Motor neuron (in vitro differentiated cells): ENCODE data around the gene ALDH2. TPM values are rescaled to one million over a fixed set of nuclear protein-coding genes. Genes with fewer than 3 reads are reported as not detected.
A peak's percentile ranks its signal among the peaks of the same experiment; 100 is the strongest.

Experiments used
- ATAC-seq, 8 experiments: fragments of 200-7000 bp; cut with Tn5 transposase; replicated peaks in 6 of 8; 2 replicates each; pipeline ENCODE4 v1.8.0; 2021; ENCODE audit warnings: mild to moderate bottlenecking in 8 of 8, moderate library complexity in 8 of 8
- H3K27ac ChIP-seq, 2 donors: fragments of 250-450 bp; sonication (Bioruptor Pico); 2 replicates each; pipeline ENCODE4 v1.9.0; 2021; ENCODE audit warnings: antibody characterized with exemption in 2 of 2, mild to moderate bottlenecking in 2 of 2, moderate library complexity in 1 of 2
- H3K4me1 ChIP-seq, 2 donors: fragments of 250-450 bp; sonication (Bioruptor Pico); replicated peaks in 1 of 2; 2 replicates each; pipeline ENCODE4 v1.6.1; 2021; ENCODE audit warnings: antibody characterized with exemption in 2 of 2, mild to moderate bottlenecking in 2 of 2, moderate library complexity in 1 of 2
- H3K4me3 ChIP-seq, 5 donors: fragments of 250-450 bp; sonication (Bioruptor Pico); 2 replicates each; pipeline ENCODE4 v1.9.0; 2021; ENCODE audit warnings: antibody characterized with exemption in 5 of 5, mild to moderate bottlenecking in 5 of 5, moderate library complexity in 4 of 5
- WGBS, 10 experiments: fragments of 450-650 bp; shearing (Covaris generic); methylation state at CpG; one replicate each; pipeline ENCODE4 v1.0.0; 2022; 5-methylcytosine and 5-hydroxymethylcytosine counted together
- in situ Hi-C, 9 experiments: fragments of 400-800 bp; cut with MboI; loops; one replicate each; pipeline ENCODE4 v1.15.0; 2021; ENCODE audit warnings: low sequenced_read_pairs in 9 of 9, low pct_unique_long_range_greater_than_20kb in 2 of 9; ENCODE audit not compliant: unreplicated experiment in 9 of 9
- total RNA-seq, 8 experiments: library from RNA; unstranded; fragments of 300-600 nt; gene quantifications; 2 replicates each; pipeline versions ENCODE4 v1.2.3 to v1.2.4, GENCODE V29; 2022

Gene ALDH2
- total RNA-seq, 8 experiments from 2014 or later: 13.2 to 45.3 (median 27.0) TPM

GRCh38 chr12:111841750-111842555 lies 75.2 kb downstream of the ALDH2 start, which contains the start of gene MAPKAPK5:
MAPKAPK5 (plus strand) TSS chr12:111842228; CDS start chr12:111842734, 506 bp downstream.
- ATAC-seq: peak; percentile 79 to 97 (median 92)
- H3K4me1 ChIP-seq: peaks cover 14 to 15% of the 10 kb centered on the region in 2 donors
- H3K4me3 ChIP-seq: peak within 1 kb of the TSS; percentile 52 to 91 (median 65)
- peak within 1 kb of the TSS; percentile 96 to 99 for H3K27ac ChIP-seq
- 0 to 3% (median 0%) methylated on average over 1 to 4 of the region's 84 CpGs; no CpG with 5 or more reads in 6 of the 10 experiments for WGBS, 10 experiments
- in situ Hi-C loops: no loop called here

GRCh38 chr12:111842556-111843396 lies 76.0 kb downstream of the ALDH2 start:
- H3K4me3 ChIP-seq: peak overlapping the region; percentile 52 to 91 (median 65)
- ATAC-seq: peak in 3 of 8 experiments; percentile 24 to 31 (median 29)
- peak overlapping the region; percentile 96 to 99 for H3K27ac ChIP-seq
- in situ Hi-C loops: no loop called here
- peaks cover 14 to 15% of the 10 kb centered on the region in 2 donors for H3K4me1 ChIP-seq
- WGBS, 10 experiments: 0 to 40% (median 9%) methylated on average over 1 to 9 of the region's 44 CpGs

- WGBS, 10 experiments: 13 to 100% (median 100%) methylated on average over 1 to 2 of the region's 2 CpGs; no CpG with 5 or more reads in 2 of the 10 experiments
- Histone ChIP-seq H3K4me3 (no peak overlapping the region), H3K4me1 (peaks cover 7 to 10% of the 10 kb centered on the region in 2 donors), H3K27ac (no peak overlapping the region)
- in situ Hi-C loops: no loop called here
- ATAC-seq: no peak
Observed at GRCh38 chr12:111846016-111846415, 79.3 kb downstream of the ALDH2 start.

- ATAC-seq: no peak
- Histone ChIP-seq H3K4me1 (no peaks in the 10 kb centered on the region), H3K4me3 (no peak overlapping the region), H3K27ac (no peak overlapping the region)
- WGBS, 10 experiments: 80 to 100% (median 100%) methylated on average over 1 to 2 of the region's 2 CpGs; no CpG with 5 or more reads in 3 of the 10 experiments
- in situ Hi-C loops: no loop called here
Observed at GRCh38 chr12:111850526-111850925, 83.8 kb downstream of the ALDH2 start.

GRCh38 chr12:111858186-111858585 lies 91.5 kb downstream of the ALDH2 start:
- ATAC-seq: no peak
- Histone ChIP-seq H3K4me1 (no peaks in the 10 kb centered on the region), H3K4me3 (no peak overlapping the region), H3K27ac (no peak overlapping the region)
- 83 to 100% (median 100%) methylated on average over 1 to 2 of the region's 2 CpGs; no CpG with 5 or more reads in 3 of the 10 experiments for WGBS, 10 experiments
- in situ Hi-C loops: no loop called here

GRCh38 chr12:111858778-111859177 lies 92.0 kb downstream of the ALDH2 start:
- H3K4me3 ChIP-seq: no peak overlapping the region
- no peak for ATAC-seq
- H3K4me1 ChIP-seq: no peaks in the 10 kb centered on the region
- in situ Hi-C loops: no loop called here
- 84 to 100% (median 98%) methylated on average over 1 to 7 of the region's 7 CpGs; no CpG with 5 or more reads in 2 of the 10 experiments for WGBS, 10 experiments
- no peak overlapping the region for H3K27ac ChIP-seq

- H3K27ac ChIP-seq: no peak overlapping the region
- ATAC-seq: no peak
- in situ Hi-C loops: no loop called here
- WGBS, 10 experiments: 83 to 100% (median 94%) methylated on average over 1 of the region's 1 CpG; no CpG with 5 or more reads in 1 of the 10 experiments
- no peaks in the 10 kb centered on the region for H3K4me1 ChIP-seq
- H3K4me3 ChIP-seq: no peak overlapping the region
Observed at GRCh38 chr12:111864913-111865312, 98.2 kb downstream of the ALDH2 start.

Other genes starting within 250 kb of the ALDH2 start
- 100 to 1,000 TPM in 1 of 8 experiments, 10 to 100 TPM in 7; 21.3 to 103 (median 36.7) TPM for gene ATXN2, start 167.6 kb upstream of the ALDH2 start, total RNA-seq
- gene BRAP, start 81.0 kb upstream of the ALDH2 start, total RNA-seq: 10 to 100 TPM; 14.3 to 23.4 (median 18.9) TPM
- 10 to 100 TPM; 12.9 to 66.9 (median 17.6) TPM for gene ACAD10, start 80.9 kb upstream of the ALDH2 start, total RNA-seq
- 10 to 100 TPM; 32.0 to 55.9 (median 41.1) TPM for gene MAPKAPK5, start 75.3 kb downstream of the ALDH2 start, total RNA-seq
- gene TMEM116, start 246.2 kb downstream of the ALDH2 start, total RNA-seq: 10 to 100 TPM in 6 of 8 experiments, 1 to 10 TPM in 2; 6.5 to 21.8 (median 18.6) TPM
- 100 to 1,000 TPM in 5 of 8 experiments, 10 to 100 TPM in 3; 47.2 to 152 (median 107) TPM for gene ERP29, start 246.5 kb downstream of the ALDH2 start, total RNA-seq